Stimulated activated CD4-positive, alpha-beta T cell treated with anti-CD3 and anti-CD28 coated beads, Interleukin-2, amount 100 ng/mL, for 4 hours (primary cell): ENCODE results near the gene NSMCE1.

Experiments
- DNase-seq: peaks from one replicate; pipeline ENCODE4 v3.0.0-alpha.2; 2020; ENCODE audit warnings: low read depth

Gene NSMCE1

DNA sequence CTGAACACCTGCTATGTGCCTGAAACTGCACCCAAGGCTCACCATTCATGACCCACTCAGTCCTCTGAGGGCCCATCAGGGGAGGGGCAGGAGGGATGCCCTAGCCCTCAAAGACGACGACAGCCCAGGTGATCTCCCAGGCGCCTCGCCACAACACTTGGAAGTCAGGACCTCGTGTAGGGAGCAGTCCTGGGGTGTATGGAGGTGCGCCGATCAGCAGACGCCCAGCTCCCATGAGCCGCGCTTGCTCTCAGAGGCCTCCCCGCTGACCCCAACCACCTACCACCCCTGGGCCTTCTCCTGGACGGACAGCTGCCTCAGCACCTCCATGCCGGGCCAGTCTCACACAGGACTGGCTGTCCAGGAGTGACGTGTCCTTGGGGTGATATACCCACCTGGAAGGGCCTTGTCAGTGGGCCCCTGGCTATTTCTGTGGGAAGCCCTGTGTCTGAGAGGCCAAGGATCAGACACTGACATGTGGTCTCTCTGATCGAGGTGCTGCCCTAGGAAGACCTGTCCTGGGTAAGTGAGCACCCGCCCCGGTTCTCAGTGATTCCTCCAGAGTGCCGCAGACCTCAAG is 38.6 kb downstream of the NSMCE1 start:
- no peak for DNase-seq

DNA sequence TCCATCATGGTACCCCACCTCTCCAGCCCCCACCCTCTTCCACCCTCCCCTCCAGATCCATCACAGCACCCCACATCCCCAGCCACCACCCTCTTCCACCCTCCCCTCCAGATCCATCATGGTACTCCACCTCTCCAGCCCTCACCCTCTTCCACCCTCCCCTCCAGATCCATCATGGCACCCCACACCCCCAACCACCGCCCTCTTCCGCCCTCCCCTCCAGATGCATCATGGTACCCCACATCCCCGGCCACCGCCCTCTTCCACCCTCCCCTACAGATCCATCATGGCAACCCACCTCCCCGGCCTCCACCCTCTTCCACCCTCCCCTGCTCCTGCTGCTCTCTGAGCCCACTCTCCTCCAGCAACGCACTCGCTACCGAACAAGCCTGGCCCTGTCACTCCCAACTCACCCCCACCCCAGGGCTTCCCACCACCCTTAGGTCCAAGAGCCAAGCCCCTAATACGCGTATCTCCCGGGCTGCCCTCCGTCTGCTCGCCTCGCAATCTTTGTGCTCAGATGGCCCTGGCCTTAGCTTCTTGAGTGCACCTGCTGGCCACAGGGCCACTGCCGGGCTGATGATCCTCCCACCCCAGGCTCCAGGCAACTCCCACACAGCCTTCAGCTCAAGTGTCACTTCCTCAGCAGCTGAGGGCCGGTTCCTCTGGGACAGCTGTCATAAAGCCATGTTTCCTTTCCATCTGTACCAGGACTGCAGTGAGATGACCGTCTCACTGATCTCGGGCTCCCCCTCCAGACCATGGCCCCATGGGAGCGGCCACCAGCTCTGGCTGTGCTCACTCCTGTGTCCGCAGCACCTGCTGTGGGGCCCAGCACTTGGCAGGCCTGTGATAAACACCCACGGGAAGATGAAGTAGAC is 39.7 kb downstream of the NSMCE1 start:
- DNase-seq: no peak

DNA sequence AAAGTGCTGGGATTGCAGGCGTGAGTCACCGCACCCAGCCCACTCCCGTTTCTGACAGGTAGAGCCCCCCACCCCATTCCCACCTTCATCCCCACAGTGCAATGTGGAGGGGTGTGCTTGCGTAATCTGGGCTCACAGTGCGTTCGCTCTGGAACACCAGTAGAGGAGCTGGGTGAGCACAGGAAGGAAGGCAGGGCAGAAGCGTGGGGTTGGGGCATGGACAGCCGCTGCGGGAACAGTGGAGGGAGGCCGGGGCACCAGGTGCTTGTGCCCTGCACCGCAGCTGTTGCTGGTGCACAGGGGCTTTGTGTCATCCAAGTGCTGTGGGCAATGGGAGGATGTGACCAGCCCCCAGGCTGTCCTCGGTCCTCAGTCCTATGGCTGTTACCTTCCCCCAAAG is 40.5 kb downstream of the NSMCE1 start:
- DNase-seq: no peak

DNA sequence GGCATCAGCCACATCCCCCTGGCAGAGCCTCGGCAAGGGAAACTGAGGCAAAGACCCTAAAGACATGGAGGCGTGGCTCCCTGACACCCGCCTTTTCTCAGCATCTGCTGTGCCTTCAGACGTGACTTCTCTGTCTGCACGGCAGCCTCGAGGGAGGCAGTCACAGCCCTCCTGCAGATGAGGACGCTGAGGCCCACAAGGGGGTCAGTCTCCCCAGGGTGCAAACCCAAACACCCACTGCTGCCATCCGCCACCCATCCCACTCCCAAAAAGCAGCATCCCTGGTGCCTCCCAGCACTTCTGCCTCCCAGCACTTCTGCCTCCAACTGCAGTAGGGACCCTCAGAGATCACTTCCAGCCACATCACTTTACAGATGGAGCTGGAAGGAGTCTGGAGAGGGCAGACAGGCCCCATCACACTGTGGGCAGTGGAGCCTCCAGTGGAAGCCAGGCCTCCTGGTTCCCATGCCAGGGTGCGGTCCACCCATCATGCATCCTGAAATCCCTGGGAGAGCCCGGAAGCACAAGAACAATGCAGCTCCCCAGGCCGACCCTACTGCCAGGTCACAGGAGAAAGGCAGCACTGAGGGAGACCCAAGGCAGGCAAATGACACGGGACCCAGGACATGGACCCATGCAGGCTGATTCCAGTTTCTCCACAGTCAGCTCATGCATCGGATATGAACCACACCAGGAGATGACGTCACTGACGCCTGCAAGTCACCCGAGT is 41.4 kb downstream of the NSMCE1 start:
- no peak for DNase-seq

DNA sequence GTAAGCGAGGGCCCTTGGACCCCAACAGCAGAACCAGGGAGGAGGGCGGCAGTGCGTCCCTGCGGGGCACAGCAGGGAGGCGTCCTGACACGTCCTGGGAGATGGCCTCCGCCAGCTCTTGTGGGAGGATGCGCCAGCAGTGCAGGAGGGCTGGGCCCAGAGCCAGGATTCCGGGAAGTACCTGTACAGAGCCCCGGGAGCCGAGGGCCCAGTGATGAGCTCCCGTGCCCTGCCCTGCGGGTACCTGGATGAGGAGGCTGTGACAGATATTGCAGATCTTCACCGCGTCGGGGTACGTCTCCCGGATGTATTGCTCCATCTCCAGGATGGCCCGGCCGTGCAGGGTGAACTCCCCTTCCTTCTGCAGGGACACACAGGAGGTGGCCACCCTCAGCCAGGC is 42.1 kb downstream of the NSMCE1 start:
- DNase-seq: no peak

DNA sequence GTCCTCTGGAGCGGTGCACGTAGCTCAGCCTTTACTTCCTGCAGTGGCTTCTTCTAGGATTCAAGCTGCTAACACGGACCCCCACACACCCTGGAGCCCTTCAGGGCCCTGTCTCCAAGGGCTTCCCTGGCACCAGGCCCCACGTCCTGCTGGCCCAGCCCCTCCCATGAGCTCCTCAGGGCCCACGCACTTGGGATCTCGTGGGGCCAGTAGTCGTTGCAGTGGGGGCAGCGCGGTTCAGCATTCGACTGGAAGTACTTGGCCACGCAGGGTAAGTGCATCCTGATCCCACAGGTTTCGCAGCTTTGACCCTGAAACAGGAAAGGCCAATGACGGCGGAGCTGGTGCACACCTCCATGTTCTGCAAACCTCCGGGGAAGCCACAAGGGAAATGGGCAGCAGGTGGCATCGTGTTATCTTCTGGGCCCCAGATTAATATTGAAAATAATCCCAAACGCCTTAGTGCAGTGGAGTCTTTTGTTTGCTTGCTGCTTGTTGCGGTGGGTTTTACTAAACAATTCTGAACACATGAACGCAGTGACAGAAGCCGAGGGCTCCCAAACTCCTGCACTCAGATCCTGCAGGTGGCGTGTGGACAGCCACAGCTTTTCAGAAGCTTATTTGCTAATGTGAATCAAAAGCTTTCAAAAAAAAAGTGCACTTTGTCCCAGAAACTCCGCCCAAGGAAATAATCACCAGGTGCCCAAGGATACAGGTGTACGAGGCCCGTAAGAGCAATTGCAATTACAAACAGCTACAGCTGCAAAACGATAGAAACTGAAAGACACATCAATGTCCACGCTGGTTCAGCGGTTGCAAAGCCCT is 42.8 kb downstream of the NSMCE1 start:
- DNase-seq: no peak

DNA sequence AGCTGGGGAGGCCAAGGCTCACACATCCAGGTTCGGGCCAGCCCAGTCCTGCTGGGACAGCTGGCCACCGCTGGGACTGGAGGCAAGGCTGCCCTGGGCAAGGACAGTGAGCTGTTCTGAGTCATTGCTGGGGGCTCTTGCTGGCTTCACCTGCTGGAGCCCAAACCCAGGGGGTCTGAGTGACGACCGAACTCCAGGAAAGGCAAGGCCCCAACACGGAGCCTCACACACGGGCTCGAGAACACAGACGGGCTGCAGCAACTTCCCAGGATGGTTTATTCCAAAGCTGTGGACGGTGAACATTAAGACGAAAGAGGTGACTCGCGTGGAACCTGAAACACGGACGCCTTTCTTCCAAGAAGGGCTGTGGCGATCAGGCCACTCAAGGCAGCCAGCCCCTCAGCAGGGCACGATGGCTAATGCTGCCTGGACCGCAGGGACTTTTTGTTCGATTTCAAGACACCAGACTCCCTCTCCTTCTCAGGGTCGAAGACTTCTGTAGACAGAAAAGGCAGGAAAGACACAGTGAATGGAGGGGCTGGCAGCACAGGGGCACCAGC is 43.8 kb downstream of the NSMCE1 start:
- DNase-seq: no peak

DNA sequence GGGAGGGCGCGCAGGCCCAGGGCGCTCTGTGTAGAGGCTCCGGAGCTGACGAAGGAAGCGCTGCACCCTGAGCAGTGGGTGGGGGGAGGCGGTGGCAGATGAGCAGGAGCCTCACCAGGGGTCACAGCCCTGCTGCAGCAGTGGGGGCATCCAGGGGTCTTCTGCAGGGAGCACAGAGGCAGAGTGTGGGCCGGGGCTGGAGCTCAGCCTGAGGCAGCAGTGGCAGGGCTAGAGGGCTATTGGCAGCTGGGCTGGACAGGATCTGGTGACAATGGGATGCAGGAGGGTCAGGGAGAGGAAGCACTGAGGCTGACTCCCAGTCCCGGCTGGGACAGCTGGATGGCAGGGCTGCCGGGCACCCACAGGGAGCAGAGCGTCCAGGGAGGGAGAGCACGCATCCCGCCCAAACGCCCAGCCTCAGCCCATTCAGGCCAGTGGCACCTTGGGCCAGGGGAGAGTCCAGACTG is 44.3 kb downstream of the NSMCE1 start:
- no peak for DNase-seq

DNA sequence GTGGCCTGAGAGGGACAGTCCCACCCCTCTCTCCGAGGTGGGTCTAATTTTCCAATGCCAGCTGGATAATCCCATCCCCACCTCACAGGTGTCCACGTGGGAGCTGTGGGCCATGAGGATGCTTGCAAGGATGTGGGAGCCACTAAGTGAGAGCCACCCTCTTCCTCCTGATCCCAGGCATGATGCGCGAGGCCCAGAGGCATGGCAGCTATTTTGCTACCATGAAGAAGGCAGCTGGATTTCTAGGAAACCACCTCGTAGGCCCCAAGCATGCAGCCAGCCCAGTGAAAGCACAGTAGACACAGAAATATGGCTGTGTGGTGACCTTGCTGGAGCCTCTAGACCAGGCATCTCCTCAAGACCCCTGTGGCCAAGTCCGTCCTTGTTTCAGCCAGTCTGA is 44.9 kb downstream of the NSMCE1 start:
- DNase-seq: no peak

DNA sequence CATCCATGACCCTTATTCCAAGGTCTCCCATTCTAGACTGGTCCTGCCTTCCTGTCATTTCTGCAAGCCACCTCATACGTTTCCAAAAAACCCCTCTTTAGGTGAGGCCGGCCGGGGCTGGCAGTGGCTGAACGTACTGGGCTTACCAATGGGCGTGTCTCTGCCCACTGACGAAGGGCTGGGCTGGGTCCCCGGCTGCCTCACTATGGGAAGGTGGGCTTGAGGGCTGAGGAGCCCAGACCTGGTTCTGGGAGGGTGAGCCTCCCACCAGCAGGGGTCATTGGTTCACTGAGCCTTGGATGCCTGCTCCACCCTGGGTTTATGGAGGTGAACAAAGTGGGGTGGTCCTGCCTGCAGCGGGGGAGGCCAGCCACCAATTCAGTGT is 45.4 kb downstream of the NSMCE1 start:
- no peak for DNase-seq

DNA sequence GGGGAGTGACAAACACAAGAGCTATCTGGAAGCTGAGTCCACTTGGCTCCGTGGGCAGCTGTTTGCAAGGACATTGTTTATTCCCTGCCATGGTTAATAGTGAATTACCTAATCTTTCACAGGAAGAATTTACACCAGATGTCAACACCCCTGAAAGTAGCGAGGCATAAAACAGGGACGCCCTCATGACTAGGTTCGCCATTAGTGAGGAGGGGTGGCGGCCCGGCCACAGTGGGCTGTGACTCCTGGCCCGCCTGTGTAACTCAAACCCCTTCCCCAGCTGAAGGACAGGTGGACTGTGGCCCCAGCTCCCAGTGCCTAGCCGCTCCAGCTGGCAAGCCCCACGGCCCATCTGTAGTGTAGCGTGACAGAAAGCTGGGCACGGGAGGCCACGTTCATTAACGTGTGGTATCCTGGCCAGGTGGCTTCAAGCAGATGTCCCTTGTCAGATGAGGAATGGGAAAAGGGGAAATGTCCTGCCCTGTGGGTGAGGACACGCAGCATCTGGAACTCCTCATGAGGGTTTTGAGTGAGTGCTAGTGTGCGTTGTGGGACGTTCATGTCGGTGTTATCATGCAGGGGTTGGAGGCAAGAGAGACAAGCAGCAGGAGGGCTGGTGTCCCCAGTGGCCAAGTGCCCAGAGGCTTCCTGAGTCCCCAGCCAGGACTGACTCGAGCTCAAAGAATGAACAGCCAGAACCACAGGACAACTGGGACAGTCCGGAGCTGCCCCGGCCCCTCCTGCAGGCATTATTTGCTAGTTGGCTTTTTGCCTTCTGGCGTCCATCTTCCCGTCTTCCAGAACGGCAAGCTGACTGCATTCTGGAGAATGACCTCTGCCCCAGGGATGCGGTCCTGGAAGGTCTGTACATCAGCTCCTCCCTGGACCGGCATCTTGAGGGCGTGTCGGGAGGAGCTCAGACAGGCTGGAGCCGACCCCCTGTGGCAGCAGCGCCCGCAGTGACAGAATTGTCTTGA is 46.0 kb downstream of the NSMCE1 start:
- DNase-seq: no peak

DNA sequence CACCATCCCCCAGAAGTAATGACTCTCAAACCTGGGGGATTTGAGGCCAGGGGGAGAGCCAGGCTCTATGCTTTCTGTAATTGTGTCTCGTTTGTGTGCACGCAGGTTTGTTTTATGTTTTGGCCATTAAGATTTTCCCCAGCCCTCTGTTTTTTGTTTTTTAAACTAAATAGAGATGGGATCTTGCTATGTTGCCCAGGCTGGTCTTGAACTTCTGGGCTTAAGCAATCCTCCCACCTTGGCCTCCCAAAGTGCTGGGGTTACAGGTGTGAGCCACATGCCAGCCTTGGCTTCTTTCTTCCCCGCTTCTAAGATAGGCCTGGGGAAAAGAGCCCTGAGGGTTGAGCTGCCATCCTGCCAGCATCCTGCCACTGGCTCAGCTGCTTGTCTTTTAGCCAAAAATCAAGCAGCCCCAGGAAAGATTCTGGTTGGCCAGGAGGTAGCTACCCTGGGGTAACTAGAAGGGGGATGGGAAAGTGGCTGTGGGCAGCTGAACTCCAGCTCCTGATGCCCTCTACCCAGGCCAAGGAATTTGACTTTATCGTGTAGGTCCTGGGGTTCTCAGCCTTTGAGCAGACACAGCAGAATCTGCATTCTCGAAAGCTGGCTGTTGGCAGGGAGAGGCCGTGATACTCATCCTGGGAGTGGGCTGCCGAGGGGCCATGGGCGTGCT is 46.9 kb downstream of the NSMCE1 start:
- DNase-seq: no peak

DNA sequence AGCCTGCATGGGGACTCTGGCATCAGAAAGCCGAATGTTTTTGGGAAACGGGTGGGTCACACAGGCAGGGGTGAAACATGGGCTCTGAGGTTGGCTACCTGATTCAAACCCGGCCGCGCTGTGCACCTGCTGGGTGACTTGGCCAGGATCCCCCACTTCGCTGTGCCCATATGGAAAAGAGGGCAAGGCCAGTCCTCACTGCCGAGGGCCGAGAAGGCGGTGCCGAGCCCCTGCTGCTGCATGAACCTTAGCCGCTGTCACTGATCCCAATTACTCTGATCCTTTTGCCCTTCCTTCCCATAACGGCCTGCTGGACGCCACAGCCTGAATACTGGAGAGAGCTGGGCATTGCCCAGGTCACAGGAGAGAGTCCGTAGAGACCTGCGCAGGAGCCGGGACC is 47.6 kb downstream of the NSMCE1 start:
- DNase-seq: no peak

DNA sequence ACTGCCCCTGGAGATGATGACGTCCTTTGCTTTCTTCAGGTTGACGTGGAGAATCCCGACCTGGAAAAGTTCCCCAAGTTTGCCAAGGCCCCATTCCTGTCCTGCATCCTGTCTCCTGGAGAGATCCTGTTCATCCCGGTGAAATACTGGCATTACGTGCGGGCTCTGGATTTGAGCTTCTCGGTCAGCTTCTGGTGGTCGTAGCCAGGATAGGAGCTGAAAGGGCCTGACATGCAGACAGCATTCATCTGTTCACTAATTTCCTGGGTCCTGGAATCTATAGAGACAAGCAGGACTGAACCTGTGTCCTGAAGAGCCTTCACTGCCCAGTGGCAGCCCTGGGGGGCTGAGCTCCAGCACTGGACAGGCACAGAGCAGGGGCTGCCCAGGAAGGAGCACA is 48.0 kb downstream of the NSMCE1 start:
- no peak for DNase-seq

DNA sequence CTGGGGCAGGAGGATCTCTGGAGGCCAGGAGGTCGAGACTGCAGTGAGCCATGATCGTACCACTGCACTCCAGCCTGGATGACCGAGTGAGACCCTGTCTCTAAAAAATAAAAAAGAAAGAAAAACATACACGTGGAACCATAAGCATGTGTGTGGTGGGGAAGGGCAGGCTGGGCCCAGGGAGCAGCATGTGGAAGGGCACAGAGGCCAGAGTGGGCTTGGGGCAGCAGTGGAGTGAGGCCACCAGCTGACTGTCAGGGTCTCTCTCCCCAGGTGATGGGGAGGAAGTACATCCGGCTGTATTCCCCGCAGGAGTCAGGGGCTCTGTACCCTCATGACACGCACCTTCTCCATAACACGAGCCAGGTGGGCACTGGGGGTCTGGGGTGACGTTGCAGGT is 48.5 kb downstream of the NSMCE1 start:
- no peak for DNase-seq

DNA sequence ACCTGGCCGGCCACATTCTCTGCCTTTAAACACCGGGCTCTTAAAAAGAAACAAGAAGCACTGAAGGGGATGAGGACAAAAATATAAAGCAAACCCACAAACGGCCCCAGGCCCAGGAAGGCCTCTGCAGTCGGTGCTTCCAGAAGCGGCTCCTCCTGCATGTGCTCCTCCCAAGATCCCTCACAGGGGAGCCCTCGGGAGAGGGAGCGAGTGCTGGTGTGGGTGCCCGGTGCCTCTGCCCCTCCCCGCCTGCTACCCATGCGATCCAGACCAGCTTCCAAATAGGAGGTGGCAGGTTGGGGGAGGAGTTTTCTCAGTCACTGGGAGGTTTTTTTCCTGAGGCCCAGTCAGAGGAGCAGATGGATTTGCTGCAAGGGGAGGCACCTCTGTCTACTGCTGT is 49.4 kb downstream of the NSMCE1 start:
- DNase-seq: no peak

DNA sequence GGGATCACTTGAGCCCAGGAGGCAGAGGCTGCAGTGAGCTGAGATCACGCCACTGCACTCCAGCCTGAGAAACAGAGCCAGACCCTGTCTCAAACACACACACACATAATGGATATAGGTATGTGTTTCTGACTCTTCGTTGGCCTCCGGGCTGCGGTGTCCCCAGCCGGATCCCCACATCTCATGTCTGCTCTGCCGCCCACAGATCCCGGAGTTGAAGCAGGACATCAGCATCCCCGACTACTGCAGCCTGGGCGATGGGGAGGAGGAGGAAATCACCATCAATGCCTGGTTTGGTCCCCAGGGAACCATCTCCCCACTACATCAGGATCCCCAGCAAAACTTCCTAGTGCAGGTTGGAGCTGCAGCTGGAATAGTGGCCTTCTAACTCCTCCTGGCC is 49.8 kb downstream of the NSMCE1 start:
- no peak for DNase-seq

DNA sequence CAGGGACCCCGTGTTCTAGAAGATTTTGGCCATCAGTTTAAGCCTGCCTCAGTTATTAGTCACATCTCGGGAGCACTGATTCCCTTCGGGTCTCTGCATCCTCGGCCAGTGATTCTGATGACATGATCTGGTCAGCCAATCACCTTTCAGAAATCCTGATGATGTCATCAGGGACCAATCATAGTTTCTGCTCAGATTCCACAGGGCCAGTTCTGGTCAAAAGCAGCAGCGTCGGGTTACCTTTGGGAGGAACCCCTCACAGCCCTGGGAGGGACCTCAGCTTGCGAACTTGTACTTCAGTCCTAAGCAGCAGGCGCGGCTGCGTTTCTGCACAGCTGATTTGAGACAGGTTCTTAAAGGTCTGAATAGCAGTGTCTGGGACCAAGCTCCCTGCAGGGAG is 51.3 kb downstream of the NSMCE1 start:
- DNase-seq: no peak

DNA sequence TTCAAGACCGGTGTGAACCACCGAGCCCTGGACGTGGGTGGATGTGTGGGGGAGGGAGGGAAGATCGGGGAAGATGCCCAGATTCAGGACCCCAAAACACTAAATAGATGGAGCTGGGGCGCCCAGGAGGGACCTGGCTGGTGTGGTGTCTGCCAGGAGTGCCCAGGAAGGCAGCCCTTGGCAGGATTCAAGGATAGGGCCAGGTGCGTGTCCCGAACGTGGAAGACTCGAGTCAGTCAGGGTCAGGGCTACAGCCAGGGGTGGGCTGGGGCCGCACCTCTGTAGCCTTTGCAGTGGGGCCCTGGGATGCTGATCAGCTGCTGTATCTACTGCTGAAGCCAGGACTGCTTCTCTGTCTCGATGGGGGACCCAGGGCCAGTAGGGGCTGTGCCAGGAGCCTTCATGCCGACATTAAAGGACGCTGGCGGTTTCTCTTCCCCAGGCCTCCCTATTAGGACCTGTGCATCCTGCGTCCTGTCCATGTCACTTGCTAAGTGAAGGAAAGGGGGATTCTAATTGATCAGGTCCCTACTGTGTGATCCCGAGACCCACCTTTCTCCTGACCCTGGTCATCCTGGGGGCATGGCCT is 52.2 kb downstream of the NSMCE1 start:
- DNase-seq: no peak

DNA sequence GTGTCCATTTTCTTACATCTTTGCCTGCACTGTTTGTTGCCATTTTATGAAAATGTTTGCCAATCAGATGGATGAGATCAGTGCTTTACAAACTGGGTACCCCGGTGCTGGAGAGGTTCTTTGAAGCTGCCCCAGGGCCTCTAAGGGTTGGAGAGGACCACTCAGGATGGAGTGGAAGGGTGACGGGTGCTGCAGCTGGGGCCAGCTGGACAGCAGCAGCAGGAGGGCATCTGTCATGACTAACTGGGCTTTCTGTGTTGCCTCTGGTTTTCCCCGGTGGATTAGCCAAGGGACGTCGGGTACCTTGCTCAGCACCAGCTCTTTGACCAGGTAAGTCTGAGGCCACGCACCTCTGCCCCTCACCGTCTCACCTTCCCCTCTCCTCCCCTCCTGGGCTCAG is 52.9 kb downstream of the NSMCE1 start:
- DNase-seq: no peak
